Hepatocyte (in vitro differentiated cells): ENCODE results near the gene FA2H. TPM values are rescaled to one million over a fixed set of nuclear protein-coding genes. Genes with fewer than 3 reads are reported as not detected.

ENCODE experiments used
- DNase-seq: peaks from one replicate; pipeline ENCODE4 v3.0.0-alpha.2; 2016; ENCODE audit warnings: low spot score
- H2AFZ ChIP-seq: fragments of 200-600 bp; sonication (generic); 2 replicates; pipeline ENCODE4 v1.6.0; 2016; ENCODE audit warnings: antibody characterized with exemption, mild to moderate bottlenecking
- H3K27ac ChIP-seq: fragments of 200-600 bp; sonication (generic); 2 replicates; pipeline ENCODE4 v1.5.1; 2016; ENCODE audit warnings: mild to moderate bottlenecking
- H3K27me3 ChIP-seq: fragments of 200-600 bp; sonication (generic); 2 replicates; pipeline ENCODE4 v1.6.1; 2016
- H3K36me3 ChIP-seq: fragments of 200-600 bp; sonication (generic); replicated peaks from 2 replicates; pipeline ENCODE4 v1.5.1; 2016; ENCODE audit warnings: low read depth; ENCODE audit not compliant: insufficient read depth
- H3K4me1 ChIP-seq: fragments of 200-600 bp; sonication (generic); 2 replicates; pipeline ENCODE4 v1.5.1; 2016; ENCODE audit warnings: mild to moderate bottlenecking, moderate library complexity; ENCODE audit not compliant: insufficient read depth
- H3K4me2 ChIP-seq: fragments of 200-600 bp; sonication (generic); 2 replicates; pipeline ENCODE4 v1.6.0; 2016
- H3K4me3 ChIP-seq: fragments of 200-600 bp; sonication (generic); 2 replicates; pipeline ENCODE4 v1.5.1; 2016; ENCODE audit warnings: mild to moderate bottlenecking
- H3K79me2 ChIP-seq: fragments of 200-600 bp; sonication (generic); 2 replicates; pipeline ENCODE4 v1.6.0; 2017; ENCODE audit warnings: mild to moderate bottlenecking
- H3K9me2 ChIP-seq: fragments of 200-600 bp; sonication (generic); replicated peaks from 2 replicates; pipeline ENCODE4 v1.6.0; 2017; ENCODE audit warnings: mild to moderate bottlenecking; ENCODE audit not compliant: insufficient read depth
- H3K9me3 ChIP-seq: fragments of 200-600 bp; sonication (generic); 2 replicates; pipeline ENCODE4 v1.5.1; 2016; ENCODE audit warnings: low read depth, mild to moderate bottlenecking
- H4K20me1 ChIP-seq: fragments of 200-600 bp; sonication (generic); 2 replicates; pipeline ENCODE4 v1.6.0; 2016; ENCODE audit warnings: mild to moderate bottlenecking; ENCODE audit not compliant: insufficient read depth, poor library complexity, severe bottlenecking
- CTCF ChIP-seq: fragments of 200-600 bp; sonication (generic); IDR thresholded peaks from 2 replicates; pipeline ENCODE4 v1.5.1; 2016; ENCODE audit warnings: antibody characterized with exemption, mild to moderate bottlenecking; ENCODE audit not compliant: poor library complexity
- EZH2 ChIP-seq: fragments of 200-600 bp; sonication (generic); IDR thresholded peaks from 2 replicates; pipeline ENCODE4 v1.6.1; 2016; ENCODE audit warnings: antibody characterized with exemption, mild to moderate bottlenecking, borderline replicate concordance
- EZH2phosphoT487 ChIP-seq: fragments of 200-600 bp; sonication (generic); IDR thresholded peaks from one replicate; pipeline ENCODE4 v1.6.1; 2018; ENCODE audit warnings: antibody characterized with exemption, mild to moderate bottlenecking, low read depth, moderate library complexity; ENCODE audit not compliant: unreplicated experiment, severe bottlenecking
- WGBS: methylation state at CpG from one replicate; pipeline ENCODE4 v1.1.6; 2016; ENCODE audit warnings: low lambda C conversion rate; ENCODE audit errors: missing lambda C conversion rate; 5-methylcytosine and 5-hydroxymethylcytosine counted together
- polyA plus RNA-seq: library from polyadenylated mRNA; unstranded; fragments of >200 nt; fragmentation: Nextera tagmentation; extraction: Ambion mirVana; gene quantifications from 2 replicates; pipeline ENCODE4 v1.2.1, GENCODE V29; 2016
- total RNA-seq: library from RNA; depleted of rRNA; stranded (reverse); fragments of >200 nt; gene quantifications from 2 replicates; pipeline ENCODE4 v1.2.3, GENCODE V29; 2014

Gene FA2H
- total and polyA plus RNA-seq, 2 experiments from 2014 or later = 2.1 to 7.8 TPM

- no peaks in the 10 kb centered on the region for H3K9me2 ChIP-seq
- no peaks in the 10 kb centered on the region for H3K9me3 ChIP-seq
- H3K79me2 ChIP-seq = no peaks in the 10 kb centered on the region
- no peaks in the 10 kb centered on the region for H4K20me1 ChIP-seq
- DNase-seq = no peak
- no peak overlapping the region for H3K27ac ChIP-seq
- peaks cover 19% of the 10 kb centered on the region for H3K4me1 ChIP-seq
- H3K36me3 ChIP-seq = no peaks in the 10 kb centered on the region
- no peak overlapping the region for H3K4me2 ChIP-seq
- no peaks in the 10 kb centered on the region for H3K27me3 ChIP-seq
- WGBS = 98% methylated on average over 4 of the region's 4 CpGs
- no peak overlapping the region for H3K4me3 ChIP-seq
- TF ChIP-seq EZH2 = no peak
- no peak for TF ChIP-seq EZH2phosphoT487
- H2AFZ ChIP-seq = no peak overlapping the region
These were observed 46.7 kb downstream of the FA2H start for GRCh38 chr16:74727903-74728302.

GRCh38 chr16:74726716-74727115 lies 47.9 kb downstream of the FA2H start:
- no peak for DNase-seq
- Histone ChIP-seq H3K4me3 (no peak overlapping the region), H2AFZ (no peak overlapping the region), H3K4me2 (no peak overlapping the region), H3K36me3 (no peaks in the 10 kb centered on the region), H3K9me3 (no peaks in the 10 kb centered on the region), H3K4me1 (peaks cover 14% of the 10 kb centered on the region), H3K27me3 (no peaks in the 10 kb centered on the region), H3K27ac (no peak overlapping the region), H4K20me1 (no peaks in the 10 kb centered on the region), H3K9me2 (no peaks in the 10 kb centered on the region), H3K79me2 (no peaks in the 10 kb centered on the region)
- 84% methylated on average over 2 of the region's 2 CpGs for WGBS
- TF ChIP-seq CTCF (peak; percentile 35), EZH2 (no peak), EZH2phosphoT487 (no peak)

- H3K4me2 ChIP-seq = no peak overlapping the region
- no peaks in the 10 kb centered on the region for H3K79me2 ChIP-seq
- H3K27ac ChIP-seq = no peak overlapping the region
- no peaks in the 10 kb centered on the region for H3K9me3 ChIP-seq
- WGBS = 96% methylated on average over 12 of the region's 12 CpGs
- no peak overlapping the region for H3K4me3 ChIP-seq
- H4K20me1 ChIP-seq = no peaks in the 10 kb centered on the region
- H2AFZ ChIP-seq = no peak overlapping the region
- DNase-seq = no peak
- no peaks in the 10 kb centered on the region for H3K27me3 ChIP-seq
- H3K4me1 ChIP-seq = peaks cover 13% of the 10 kb centered on the region
- H3K36me3 ChIP-seq = no peaks in the 10 kb centered on the region
- TF ChIP-seq CTCF (no peak), EZH2phosphoT487 (no peak), EZH2 (no peak)
- H3K9me2 ChIP-seq = no peaks in the 10 kb centered on the region
These were observed 48.8 kb downstream of the FA2H start for GRCh38 chr16:74725651-74726455.

GRCh38 chr16:74724820-74725549 lies 49.6 kb downstream of the FA2H start:
- Histone ChIP-seq H3K9me2 (no peaks in the 10 kb centered on the region), H3K9me3 (no peaks in the 10 kb centered on the region), H3K4me3 (no peak overlapping the region), H3K36me3 (no peaks in the 10 kb centered on the region), H3K27ac (no peak overlapping the region), H3K4me1 (peaks cover 4% of the 10 kb centered on the region), H2AFZ (no peak overlapping the region), H3K79me2 (no peaks in the 10 kb centered on the region), H4K20me1 (no peaks in the 10 kb centered on the region), H3K4me2 (no peak overlapping the region), H3K27me3 (no peaks in the 10 kb centered on the region)
- DNase-seq = no peak
- TF ChIP-seq EZH2phosphoT487 (no peak), EZH2 (no peak), CTCF (no peak)
- 84% methylated on average over 19 of the region's 19 CpGs for WGBS
